WTC11 (cell line): ENCODE data around the gene KY. TPM values are rescaled to one million over a fixed set of nuclear protein-coding genes. Genes with fewer than 3 reads are reported as not detected.

Source experiments
- ATAC-seq: fragments of 200-7000 bp; cut with Tn5 transposase; 2 replicates; pipeline ENCODE4 v1.10.0; 2021; ENCODE audit warnings: mild to moderate bottlenecking, moderate library complexity
- CTCF ChIA-PET: fragments of 300-600 bp; sonication (Branson Sonifier 250); formaldehyde crosslinking; loops from one replicate; lab custom pipeline; 2021; ENCODE audit warnings: antibody characterized with exemption; lab: Charles Lee
- POLR2A ChIA-PET: fragments of 350-600 bp; sonication (Branson Sonifier 250); formaldehyde crosslinking; loops from one replicate; lab custom pipeline; 2021; ENCODE audit warnings: antibody characterized with exemption; lab: Charles Lee
- DNase-seq: peaks from one replicate; pipeline ENCODE4 v3.0.0; 2021; ENCODE audit warnings: low spot score
- H3K27ac Mint-ChIP-seq: 2 replicates; pipeline ENCODE4 v1.8.0; 2021; ENCODE audit warnings: mixed read lengths
- H3K27me3 Mint-ChIP-seq: 2 replicates; pipeline ENCODE4 v1.8.0; 2021; ENCODE audit warnings: low read depth, mild to moderate bottlenecking, moderate library complexity, mixed read lengths
- H3K36me3 Mint-ChIP-seq: 2 replicates; pipeline ENCODE4 v1.8.0; 2021; ENCODE audit warnings: mixed read lengths
- H3K4me1 Mint-ChIP-seq: 2 replicates; pipeline ENCODE4 v1.8.0; 2022; ENCODE audit warnings: mixed read lengths
- H3K4me3 Mint-ChIP-seq: 2 replicates; pipeline ENCODE4 v1.8.0; 2021; ENCODE audit warnings: mild to moderate bottlenecking, moderate library complexity, mixed read lengths
- H3K9me3 Mint-ChIP-seq: 2 replicates; pipeline ENCODE4 v1.8.0; 2021; ENCODE audit warnings: mixed read lengths
- CREM ChIP-seq: sonication (generic); formaldehyde crosslinking; IDR thresholded peaks from 2 replicates; pipeline ENCODE4 v1.8.1; 2022; ENCODE audit warnings: mild to moderate bottlenecking, missing genetic modification reagents, moderate library complexity
- EMX1 ChIP-seq: fragments of 250-450 bp; sonication (Bioruptor Pico); IDR thresholded peaks from 2 replicates; pipeline ENCODE4 v1.8.0; 2021; ENCODE audit warnings: mild to moderate bottlenecking
- FOXK1 ChIP-seq: sonication (generic); formaldehyde crosslinking; IDR thresholded peaks from 2 replicates; pipeline ENCODE4 v1.8.0; 2022; ENCODE audit warnings: mild to moderate bottlenecking, moderate library complexity, missing genetic modification reagents
- JAZF1 ChIP-seq: fragments of 250-450 bp; sonication (Bioruptor Pico); IDR thresholded peaks from 2 replicates; pipeline ENCODE4 v1.9.0; 2021; ENCODE audit warnings: moderate library complexity, mild to moderate bottlenecking, inconsistent platforms
- JUN ChIP-seq: sonication (generic); formaldehyde crosslinking; IDR thresholded peaks from 2 replicates; pipeline ENCODE4 v1.8.0; 2023; ENCODE audit warnings: mild to moderate bottlenecking, missing genetic modification reagents
- NFE2L1 ChIP-seq: sonication (generic); formaldehyde crosslinking; IDR thresholded peaks from 2 replicates; pipeline ENCODE4 v1.8.1; 2023; ENCODE audit warnings: missing genetic modification reagents
- NFYB ChIP-seq: sonication (generic); formaldehyde crosslinking; conservative IDR thresholded peaks from 2 replicates; pipeline ENCODE4 v1.8.0; 2022; ENCODE audit warnings: low read depth, missing genetic modification reagents
- NR1H2 ChIP-seq: sonication (generic); formaldehyde crosslinking; IDR thresholded peaks from 2 replicates; pipeline ENCODE4 v1.9.0; 2021; ENCODE audit warnings: mild to moderate bottlenecking, moderate library complexity, missing genetic modification reagents
- NR3C1 ChIP-seq: sonication (generic); formaldehyde crosslinking; conservative IDR thresholded peaks from 2 replicates; pipeline ENCODE4 v1.8.1; 2023; ENCODE audit warnings: low read depth, mild to moderate bottlenecking, missing genetic modification reagents
- SP1 ChIP-seq: sonication (generic); formaldehyde crosslinking; conservative IDR thresholded peaks from 2 replicates; pipeline ENCODE4 v1.8.1; 2022; ENCODE audit warnings: missing genetic modification reagents
- USF2 ChIP-seq: sonication (generic); formaldehyde crosslinking; IDR thresholded peaks from 2 replicates; pipeline ENCODE4 v1.8.1; 2023; ENCODE audit warnings: mild to moderate bottlenecking, missing genetic modification reagents, moderate library complexity
- ZBTB43 ChIP-seq: sonication (generic); formaldehyde crosslinking; IDR thresholded peaks from 2 replicates; pipeline ENCODE4 v1.8.1; 2023; ENCODE audit warnings: mild to moderate bottlenecking, missing genetic modification reagents
- ZNF138 ChIP-seq: sonication (generic); formaldehyde crosslinking; conservative IDR thresholded peaks from 2 replicates; pipeline ENCODE4 v1.8.1; 2022; ENCODE audit warnings: mild to moderate bottlenecking, moderate library complexity, missing genetic modification reagents
- total RNA-seq: library from RNA; stranded (reverse); gene quantifications from 3 replicates; pipeline ENCODE4 v1.2.3, GENCODE V29; 2021
- TF ChIP-seq, protein P1 (sequence below): sonication (generic); formaldehyde crosslinking; IDR thresholded peaks from 2 replicates; pipeline ENCODE4 v1.8.1; 2023; ENCODE audit warnings: mild to moderate bottlenecking, missing genetic modification reagents
- TF ChIP-seq, protein P2 (sequence below): sonication (generic); formaldehyde crosslinking; IDR thresholded peaks from 2 replicates; pipeline ENCODE4 v1.8.1; 2022; ENCODE audit warnings: low read depth, missing genetic modification reagents, borderline replicate concordance
- TF ChIP-seq, protein P3 (sequence below): sonication (generic); formaldehyde crosslinking; IDR thresholded peaks from 2 replicates; pipeline ENCODE4 v1.8.0; 2023; ENCODE audit warnings: missing genetic modification reagents
- TF ChIP-seq, protein P4 (sequence below): sonication (generic); formaldehyde crosslinking; IDR thresholded peaks from 2 replicates; pipeline ENCODE4 v1.8.1; 2022; ENCODE audit warnings: missing genetic modification reagents, borderline replicate concordance
- TF ChIP-seq, protein P5 (sequence below): fragments of 250-450 bp; sonication (Bioruptor Pico); IDR thresholded peaks from 2 replicates; pipeline ENCODE4 v2.1.2; 2022; ENCODE audit warnings: mild to moderate bottlenecking, moderate library complexity
- TF ChIP-seq, protein P6 (sequence below): fragments of 250-450 bp; sonication (Bioruptor Pico); IDR thresholded peaks from 2 replicates; pipeline ENCODE4 v1.8.0; 2021; ENCODE audit warnings: mild to moderate bottlenecking

KY gene
- total RNA-seq, 1 experiment from 2014 or later: not detected

GRCh38 chr3:134594331-134594741, 56.5 kb downstream of the KY start:
- CTCF ChIA-PET: no interaction called here
- H3K36me3 Mint-ChIP-seq: no peaks in the 10 kb centered on the region
- H3K27ac Mint-ChIP-seq: no peak overlapping the region
- no peak overlapping the region for H3K4me3 Mint-ChIP-seq
- POLR2A ChIA-PET: no interaction called here
- DNase-seq (no peak), ATAC-seq (no peak)
- H3K27me3 Mint-ChIP-seq: no peaks in the 10 kb centered on the region; the same call in none of the 2 replicates
- peaks cover 3% of the 10 kb centered on the region; the same call in 1 of the 2 replicates for H3K4me1 Mint-ChIP-seq
- TF ChIP-seq, protein P1, sequence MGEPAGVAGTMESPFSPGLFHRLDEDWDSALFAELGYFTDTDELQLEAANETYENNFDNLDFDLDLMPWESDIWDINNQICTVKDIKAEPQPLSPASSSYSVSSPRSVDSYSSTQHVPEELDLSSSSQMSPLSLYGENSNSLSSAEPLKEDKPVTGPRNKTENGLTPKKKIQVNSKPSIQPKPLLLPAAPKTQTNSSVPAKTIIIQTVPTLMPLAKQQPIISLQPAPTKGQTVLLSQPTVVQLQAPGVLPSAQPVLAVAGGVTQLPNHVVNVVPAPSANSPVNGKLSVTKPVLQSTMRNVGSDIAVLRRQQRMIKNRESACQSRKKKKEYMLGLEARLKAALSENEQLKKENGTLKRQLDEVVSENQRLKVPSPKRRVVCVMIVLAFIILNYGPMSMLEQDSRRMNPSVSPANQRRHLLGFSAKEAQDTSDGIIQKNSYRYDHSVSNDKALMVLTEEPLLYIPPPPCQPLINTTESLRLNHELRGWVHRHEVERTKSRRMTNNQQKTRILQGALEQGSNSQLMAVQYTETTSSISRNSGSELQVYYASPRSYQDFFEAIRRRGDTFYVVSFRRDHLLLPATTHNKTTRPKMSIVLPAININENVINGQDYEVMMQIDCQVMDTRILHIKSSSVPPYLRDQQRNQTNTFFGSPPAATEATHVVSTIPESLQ: no peak
- TF ChIP-seq NR1H2: no peak
- no peak for TF ChIP-seq ZBTB43 (CRISPR knock-in tag)
- no peak for TF ChIP-seq CREM (CRISPR knock-in tag)
- TF ChIP-seq, protein P2, sequence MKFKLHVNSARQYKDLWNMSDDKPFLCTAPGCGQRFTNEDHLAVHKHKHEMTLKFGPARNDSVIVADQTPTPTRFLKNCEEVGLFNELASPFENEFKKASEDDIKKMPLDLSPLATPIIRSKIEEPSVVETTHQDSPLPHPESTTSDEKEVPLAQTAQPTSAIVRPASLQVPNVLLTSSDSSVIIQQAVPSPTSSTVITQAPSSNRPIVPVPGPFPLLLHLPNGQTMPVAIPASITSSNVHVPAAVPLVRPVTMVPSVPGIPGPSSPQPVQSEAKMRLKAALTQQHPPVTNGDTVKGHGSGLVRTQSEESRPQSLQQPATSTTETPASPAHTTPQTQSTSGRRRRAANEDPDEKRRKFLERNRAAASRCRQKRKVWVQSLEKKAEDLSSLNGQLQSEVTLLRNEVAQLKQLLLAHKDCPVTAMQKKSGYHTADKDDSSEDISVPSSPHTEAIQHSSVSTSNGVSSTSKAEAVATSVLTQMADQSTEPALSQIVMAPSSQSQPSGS: no peak
- TF ChIP-seq JAZF1: no peak
- no peak for TF ChIP-seq ZNF138 (CRISPR knock-in tag)
- TF ChIP-seq SP1 (CRISPR knock-in tag): no peak
- TF ChIP-seq NFE2L1 (CRISPR knock-in tag): no peak
- TF ChIP-seq, protein P3, sequence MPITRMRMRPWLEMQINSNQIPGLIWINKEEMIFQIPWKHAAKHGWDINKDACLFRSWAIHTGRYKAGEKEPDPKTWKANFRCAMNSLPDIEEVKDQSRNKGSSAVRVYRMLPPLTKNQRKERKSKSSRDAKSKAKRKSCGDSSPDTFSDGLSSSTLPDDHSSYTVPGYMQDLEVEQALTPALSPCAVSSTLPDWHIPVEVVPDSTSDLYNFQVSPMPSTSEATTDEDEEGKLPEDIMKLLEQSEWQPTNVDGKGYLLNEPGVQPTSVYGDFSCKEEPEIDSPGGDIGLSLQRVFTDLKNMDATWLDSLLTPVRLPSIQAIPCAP (CRISPR knock-in tag): no peak
- TF ChIP-seq, protein P4, sequence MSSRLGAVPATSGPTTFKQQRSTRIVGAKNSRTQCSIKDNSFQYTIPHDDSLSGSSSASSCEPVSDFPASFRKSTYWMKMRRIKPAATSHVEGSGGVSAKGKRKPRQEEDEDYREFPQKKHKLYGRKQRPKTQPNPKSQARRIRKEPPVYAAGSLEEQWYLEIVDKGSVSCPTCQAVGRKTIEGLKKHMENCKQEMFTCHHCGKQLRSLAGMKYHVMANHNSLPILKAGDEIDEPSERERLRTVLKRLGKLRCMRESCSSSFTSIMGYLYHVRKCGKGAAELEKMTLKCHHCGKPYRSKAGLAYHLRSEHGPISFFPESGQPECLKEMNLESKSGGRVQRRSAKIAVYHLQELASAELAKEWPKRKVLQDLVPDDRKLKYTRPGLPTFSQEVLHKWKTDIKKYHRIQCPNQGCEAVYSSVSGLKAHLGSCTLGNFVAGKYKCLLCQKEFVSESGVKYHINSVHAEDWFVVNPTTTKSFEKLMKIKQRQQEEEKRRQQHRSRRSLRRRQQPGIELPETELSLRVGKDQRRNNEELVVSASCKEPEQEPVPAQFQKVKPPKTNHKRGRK (CRISPR knock-in tag): no peak
- no peak for TF ChIP-seq FOXK1
- no peak for TF ChIP-seq NR3C1 (CRISPR knock-in tag)
- TF ChIP-seq, protein P5, sequence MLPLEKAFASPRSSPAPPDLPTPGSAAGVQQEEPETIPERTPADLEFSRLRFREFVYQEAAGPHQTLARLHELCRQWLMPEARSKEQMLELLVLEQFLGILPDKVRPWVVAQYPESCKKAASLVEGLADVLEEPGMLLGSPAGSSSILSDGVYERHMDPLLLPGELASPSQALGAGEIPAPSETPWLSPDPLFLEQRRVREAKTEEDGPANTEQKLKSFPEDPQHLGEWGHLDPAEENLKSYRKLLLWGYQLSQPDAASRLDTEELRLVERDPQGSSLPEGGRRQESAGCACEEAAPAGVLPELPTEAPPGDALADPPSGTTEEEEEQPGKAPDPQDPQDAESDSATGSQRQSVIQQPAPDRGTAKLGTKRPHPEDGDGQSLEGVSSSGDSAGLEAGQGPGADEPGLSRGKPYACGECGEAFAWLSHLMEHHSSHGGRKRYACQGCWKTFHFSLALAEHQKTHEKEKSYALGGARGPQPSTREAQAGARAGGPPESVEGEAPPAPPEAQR: no peak
- TF ChIP-seq NFYB: no peak
- no peak for TF ChIP-seq USF2 (CRISPR knock-in tag)
- no peak for TF ChIP-seq JUN (CRISPR knock-in tag)
- TF ChIP-seq, protein P6, sequence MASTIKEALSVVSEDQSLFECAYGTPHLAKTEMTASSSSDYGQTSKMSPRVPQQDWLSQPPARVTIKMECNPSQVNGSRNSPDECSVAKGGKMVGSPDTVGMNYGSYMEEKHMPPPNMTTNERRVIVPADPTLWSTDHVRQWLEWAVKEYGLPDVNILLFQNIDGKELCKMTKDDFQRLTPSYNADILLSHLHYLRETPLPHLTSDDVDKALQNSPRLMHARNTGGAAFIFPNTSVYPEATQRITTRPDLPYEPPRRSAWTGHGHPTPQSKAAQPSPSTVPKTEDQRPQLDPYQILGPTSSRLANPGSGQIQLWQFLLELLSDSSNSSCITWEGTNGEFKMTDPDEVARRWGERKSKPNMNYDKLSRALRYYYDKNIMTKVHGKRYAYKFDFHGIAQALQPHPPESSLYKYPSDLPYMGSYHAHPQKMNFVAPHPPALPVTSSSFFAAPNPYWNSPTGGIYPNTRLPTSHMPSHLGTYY (CRISPR knock-in tag): no peak
- no peak for TF ChIP-seq EMX1 (CRISPR knock-in tag)
- H3K9me3 Mint-ChIP-seq: no peaks in the 10 kb centered on the region
